Measurements from ENCODE around the gene ZNF185.

The ZNF185 gene

GRCh38 chrX:152866386-152866785, 31.5 kb upstream of the ZNF185 start:
- Histone ChIP-seq H3K9ac (ENCODE audit: low read length) (no peak overlapping the region), H3K9me3 (replicated peaks; ENCODE audit: insufficient read depth, low read length) (no peaks in the 10 kb centered on the region), H3K27ac (ENCODE audit: low read length) (no peak overlapping the region), H3K27me3 (replicated peaks; ENCODE audit: insufficient read depth, low read length) (no peaks in the 10 kb centered on the region), H3K4me1 (ENCODE audit: low read length) (no peaks in the 10 kb centered on the region), H3K4me2 (ENCODE audit: low read depth, low read length) (no peak overlapping the region), H3K9me2 (replicated peaks; ENCODE audit: insufficient read depth, low read length) (no peaks in the 10 kb centered on the region), H3K79me2 (ENCODE audit: low read length) (no peaks in the 10 kb centered on the region), H3K36me3 (replicated peaks; ENCODE audit: insufficient read depth, low read length) (no peaks in the 10 kb centered on the region), H2AFZ (ENCODE audit: low read length) (no peak overlapping the region), H3K4me3 (ENCODE audit: low read length) (no peak overlapping the region), H4K20me1 (ENCODE audit: insufficient read depth, low read length) (no peaks in the 10 kb centered on the region), H3F3A (ENCODE audit: insufficient read depth, low read length) (no peaks in the 10 kb centered on the region)
- DNase-seq: no peak
- no peak for TF ChIP-seq EZH2phosphoT487 (IDR thresholded peaks at IDR 0.05; ENCODE audit: low read length)
- TF ChIP-seq EZH2 (optimal IDR thresholded peaks at IDR 0.05; ENCODE audit: low read depth, low read length): no peak
- no peak for TF ChIP-seq CTCF (IDR thresholded peaks at IDR 0.05; ENCODE audit: low read length)

- TF ChIP-seq EZH2phosphoT487 (IDR thresholded peaks at IDR 0.05; ENCODE audit: low read length) (no peak), EZH2 (optimal IDR thresholded peaks at IDR 0.05; ENCODE audit: low read depth, low read length) (no peak), CTCF (IDR thresholded peaks at IDR 0.05; ENCODE audit: low read length) (no peak)
- Histone ChIP-seq H3K27ac (ENCODE audit: low read length) (no peak overlapping the region), H3K9ac (ENCODE audit: low read length) (no peak overlapping the region), H3K4me1 (ENCODE audit: low read length) (no peaks in the 10 kb centered on the region), H3K9me3 (replicated peaks; ENCODE audit: insufficient read depth, low read length) (no peaks in the 10 kb centered on the region), H3K9me2 (replicated peaks; ENCODE audit: insufficient read depth, low read length) (no peaks in the 10 kb centered on the region), H3K27me3 (replicated peaks; ENCODE audit: insufficient read depth, low read length) (no peaks in the 10 kb centered on the region), H3F3A (ENCODE audit: insufficient read depth, low read length) (no peaks in the 10 kb centered on the region), H2AFZ (ENCODE audit: low read length) (no peak overlapping the region), H3K4me2 (ENCODE audit: low read depth, low read length) (no peak overlapping the region), H3K36me3 (replicated peaks; ENCODE audit: insufficient read depth, low read length) (no peaks in the 10 kb centered on the region), H4K20me1 (ENCODE audit: insufficient read depth, low read length) (no peaks in the 10 kb centered on the region), H3K79me2 (ENCODE audit: low read length) (no peaks in the 10 kb centered on the region), H3K4me3 (ENCODE audit: low read length) (no peak overlapping the region)
- no peak for DNase-seq
Measured at GRCh38 chrX:152869972-152870371, 27.9 kb upstream of the ZNF185 start.

GRCh38 chrX:152871260-152871659, 26.6 kb upstream of the ZNF185 start:
- H3K9ac ChIP-seq (ENCODE audit: low read length): no peak overlapping the region
- no peaks in the 10 kb centered on the region for H3K9me2 ChIP-seq (replicated peaks; ENCODE audit: insufficient read depth, low read length)
- no peaks in the 10 kb centered on the region for H3K36me3 ChIP-seq (replicated peaks; ENCODE audit: insufficient read depth, low read length)
- H4K20me1 ChIP-seq (ENCODE audit: insufficient read depth, low read length): no peaks in the 10 kb centered on the region
- H3F3A ChIP-seq (ENCODE audit: insufficient read depth, low read length): no peaks in the 10 kb centered on the region
- no peaks in the 10 kb centered on the region for H3K4me1 ChIP-seq (ENCODE audit: low read length)
- H3K27ac ChIP-seq (ENCODE audit: low read length): no peak overlapping the region
- no peak overlapping the region for H2AFZ ChIP-seq (ENCODE audit: low read length)
- no peaks in the 10 kb centered on the region for H3K9me3 ChIP-seq (replicated peaks; ENCODE audit: insufficient read depth, low read length)
- H3K4me3 ChIP-seq (ENCODE audit: low read length): no peak overlapping the region
- DNase-seq: no peak
- no peak overlapping the region for H3K4me2 ChIP-seq (ENCODE audit: low read depth, low read length)
- TF ChIP-seq EZH2phosphoT487 (IDR thresholded peaks at IDR 0.05; ENCODE audit: low read length) (no peak), CTCF (IDR thresholded peaks at IDR 0.05; ENCODE audit: low read length) (no peak), EZH2 (optimal IDR thresholded peaks at IDR 0.05; ENCODE audit: low read depth, low read length) (no peak)
- H3K27me3 ChIP-seq (replicated peaks; ENCODE audit: insufficient read depth, low read length): no peaks in the 10 kb centered on the region
- H3K79me2 ChIP-seq (ENCODE audit: low read length): no peaks in the 10 kb centered on the region

All from MM.1S (cell line).